Mononuclear cell (primary cell): ENCODE measurements around the gene ANKRD30A. TPM values are rescaled to one million over a fixed set of nuclear protein-coding genes. Genes with fewer than 3 reads are reported as not detected.
"Not testable (repeated sequence)": the region's sequence is repeated elsewhere in the genome, so short reads cannot be mapped to it uniquely, and the experiment has no call there.

ENCODE experiments used
- H3K27me3 ChIP-seq: 2 replicates; pipeline ENCODE4 v1.6.0; 2011; ENCODE audit warnings: low read length, control low read depth; ENCODE audit not compliant: insufficient read depth
- H3K4me1 ChIP-seq: 2 replicates; pipeline ENCODE4 v1.5.1; 2011; ENCODE audit warnings: mild to moderate bottlenecking, low read length, control low read depth; ENCODE audit not compliant: insufficient read depth
- H3K4me3 ChIP-seq: 2 replicates; pipeline ENCODE4 v1.5.1; 2011; ENCODE audit warnings: mild to moderate bottlenecking, low read length, moderate library complexity
- H3K9me3 ChIP-seq: 2 replicates; pipeline ENCODE4 v1.5.1; 2011; ENCODE audit warnings: low read depth, mild to moderate bottlenecking, control low read depth, low read length
- total RNA-seq: library from RNA; depleted of rRNA; stranded (reverse); fragments of >200 nt; gene quantifications from one replicate; pipeline ENCODE4 v1.2.3, GENCODE V29; 2012

ANKRD30A gene, protein sequence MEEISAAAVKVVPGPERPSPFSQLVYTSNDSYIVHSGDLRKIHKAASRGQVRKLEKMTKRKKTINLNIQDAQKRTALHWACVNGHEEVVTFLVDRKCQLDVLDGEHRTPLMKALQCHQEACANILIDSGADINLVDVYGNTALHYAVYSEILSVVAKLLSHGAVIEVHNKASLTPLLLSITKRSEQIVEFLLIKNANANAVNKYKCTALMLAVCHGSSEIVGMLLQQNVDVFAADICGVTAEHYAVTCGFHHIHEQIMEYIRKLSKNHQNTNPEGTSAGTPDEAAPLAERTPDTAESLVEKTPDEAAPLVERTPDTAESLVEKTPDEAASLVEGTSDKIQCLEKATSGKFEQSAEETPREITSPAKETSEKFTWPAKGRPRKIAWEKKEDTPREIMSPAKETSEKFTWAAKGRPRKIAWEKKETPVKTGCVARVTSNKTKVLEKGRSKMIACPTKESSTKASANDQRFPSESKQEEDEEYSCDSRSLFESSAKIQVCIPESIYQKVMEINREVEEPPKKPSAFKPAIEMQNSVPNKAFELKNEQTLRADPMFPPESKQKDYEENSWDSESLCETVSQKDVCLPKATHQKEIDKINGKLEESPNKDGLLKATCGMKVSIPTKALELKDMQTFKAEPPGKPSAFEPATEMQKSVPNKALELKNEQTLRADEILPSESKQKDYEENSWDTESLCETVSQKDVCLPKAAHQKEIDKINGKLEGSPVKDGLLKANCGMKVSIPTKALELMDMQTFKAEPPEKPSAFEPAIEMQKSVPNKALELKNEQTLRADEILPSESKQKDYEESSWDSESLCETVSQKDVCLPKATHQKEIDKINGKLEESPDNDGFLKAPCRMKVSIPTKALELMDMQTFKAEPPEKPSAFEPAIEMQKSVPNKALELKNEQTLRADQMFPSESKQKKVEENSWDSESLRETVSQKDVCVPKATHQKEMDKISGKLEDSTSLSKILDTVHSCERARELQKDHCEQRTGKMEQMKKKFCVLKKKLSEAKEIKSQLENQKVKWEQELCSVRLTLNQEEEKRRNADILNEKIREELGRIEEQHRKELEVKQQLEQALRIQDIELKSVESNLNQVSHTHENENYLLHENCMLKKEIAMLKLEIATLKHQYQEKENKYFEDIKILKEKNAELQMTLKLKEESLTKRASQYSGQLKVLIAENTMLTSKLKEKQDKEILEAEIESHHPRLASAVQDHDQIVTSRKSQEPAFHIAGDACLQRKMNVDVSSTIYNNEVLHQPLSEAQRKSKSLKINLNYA (N-terminal part only)
- not detected for total RNA-seq

GRCh38 chr10:37125191-37125732, at the start of gene ANKRD30A:
Gene ANKRD30A (plus strand): TSS chr10:37125598. CDS start chr10:37125788, 190 bp downstream.
- Histone ChIP-seq H3K27me3 (no peaks in the 10 kb centered on the region), H3K4me3 (no peak within 1 kb of the TSS), H3K4me1 (no peaks in the 10 kb centered on the region), H3K9me3 (no peaks in the 10 kb centered on the region)

- H3K9me3 ChIP-seq, H3K4me3 ChIP-seq, H3K4me1 ChIP-seq, H3K27me3 ChIP-seq: not testable (repeated sequence)
These were observed 49.3 kb upstream of the ANKRD30A start for GRCh38 chr10:37076083-37076482.

- no peaks in the 10 kb centered on the region for H3K27me3 ChIP-seq
These were observed 29.4 kb upstream of the ANKRD30A start for GRCh38 chr10:37095792-37096573.

GRCh38 chr10:37101261-37101660, 24.1 kb upstream of the ANKRD30A start:
- no peaks in the 10 kb centered on the region for H3K9me3 ChIP-seq
- no peaks in the 10 kb centered on the region for H3K4me1 ChIP-seq
- H3K27me3 ChIP-seq, result no peaks in the 10 kb centered on the region

More at GRCh38 chr10:37095792-37096573, 29.4 kb upstream of the ANKRD30A start:
- no peaks in the 10 kb centered on the region for H3K9me3 ChIP-seq
- H3K4me3 ChIP-seq, result no peak overlapping the region
- no peaks in the 10 kb centered on the region for H3K4me1 ChIP-seq

DNA sequence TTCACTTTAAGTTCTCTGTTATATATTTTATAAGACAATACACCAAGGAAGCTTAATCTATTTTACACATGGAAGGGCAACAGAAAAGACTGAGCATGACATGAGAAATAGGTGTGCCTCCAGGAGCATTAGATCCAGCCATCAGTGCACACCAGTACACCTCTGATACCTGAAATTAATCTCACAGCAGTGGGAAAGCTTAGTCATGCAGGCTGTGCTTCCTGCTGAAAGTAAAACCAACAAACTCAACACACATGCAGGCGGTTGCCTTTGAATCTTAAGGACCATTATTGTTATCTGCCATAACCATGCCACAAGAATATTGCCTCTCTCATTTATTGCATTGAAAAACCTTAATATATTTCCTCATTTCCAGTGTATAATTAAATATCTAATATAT, 16.4 kb upstream of the ANKRD30A start:
- H3K4me3 ChIP-seq, result no peak overlapping the region
- no peaks in the 10 kb centered on the region for H3K9me3 ChIP-seq
- no peaks in the 10 kb centered on the region for H3K4me1 ChIP-seq
- H3K27me3 ChIP-seq, result no peaks in the 10 kb centered on the region

More at GRCh38 chr10:37101261-37101660, 24.1 kb upstream of the ANKRD30A start:
- no peak overlapping the region for H3K4me3 ChIP-seq

DNA sequence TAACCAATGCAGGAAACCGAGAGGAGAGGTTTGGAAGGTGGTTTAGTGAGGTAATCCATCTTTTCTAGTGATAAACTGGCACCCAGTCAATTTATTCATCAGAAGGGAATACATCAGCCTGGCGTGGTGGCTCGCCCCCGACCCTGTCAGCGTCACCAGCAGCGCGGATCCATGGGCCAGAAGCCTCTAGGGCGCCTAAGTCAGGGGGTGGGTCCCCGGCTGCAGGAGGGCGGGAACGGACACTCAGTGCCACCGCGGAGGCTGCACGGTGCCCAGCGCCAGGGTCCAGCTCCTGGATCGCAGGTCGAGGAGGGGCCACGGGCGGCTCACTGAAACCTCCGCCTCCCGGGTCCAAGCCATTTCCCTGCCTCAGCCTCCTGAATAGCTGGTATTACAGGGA, 866 bp upstream of the ANKRD30A start:
- no peaks in the 10 kb centered on the region for H3K27me3 ChIP-seq
- H3K4me3 ChIP-seq, result no peak overlapping the region
- H3K4me1 ChIP-seq, result no peaks in the 10 kb centered on the region
- no peaks in the 10 kb centered on the region for H3K9me3 ChIP-seq

GRCh38 chr10:37125921-37126320, 523 bp downstream of the ANKRD30A start:
- H3K9me3 ChIP-seq, result no peaks in the 10 kb centered on the region
- no peak overlapping the region for H3K4me3 ChIP-seq
- no peaks in the 10 kb centered on the region for H3K4me1 ChIP-seq
- H3K27me3 ChIP-seq, result no peaks in the 10 kb centered on the region

DNA sequence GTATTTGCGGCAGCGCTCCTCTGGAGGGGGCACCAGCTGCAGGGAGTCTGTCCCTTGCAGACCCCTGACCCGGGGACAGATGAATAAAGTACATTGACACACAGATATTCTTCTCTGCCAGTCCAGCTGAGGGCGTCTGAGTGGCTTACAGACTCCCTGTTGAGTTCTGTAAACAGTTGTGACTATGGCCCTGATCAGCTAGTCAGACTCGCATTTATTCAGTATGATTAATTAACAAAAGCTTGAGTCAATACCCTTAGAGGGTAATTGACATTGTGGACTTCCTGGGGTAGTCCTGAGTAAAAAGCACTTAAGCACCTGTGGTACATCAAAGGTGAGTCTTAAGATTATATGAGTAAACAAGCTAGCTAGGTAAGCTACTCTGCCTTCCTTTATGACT, 21.0 kb downstream of the ANKRD30A start:
- no peaks in the 10 kb centered on the region for H3K9me3 ChIP-seq
- H3K27me3 ChIP-seq, result no peaks in the 10 kb centered on the region
- no peaks in the 10 kb centered on the region for H3K4me1 ChIP-seq
- H3K4me3 ChIP-seq, result no peak overlapping the region

- not testable (repeated sequence) for H3K27me3 ChIP-seq, H3K4me1 ChIP-seq, H3K4me3 ChIP-seq, H3K9me3 ChIP-seq
These were observed 37.0 kb downstream of the ANKRD30A start for GRCh38 chr10:37162430-37162829.

DNA sequence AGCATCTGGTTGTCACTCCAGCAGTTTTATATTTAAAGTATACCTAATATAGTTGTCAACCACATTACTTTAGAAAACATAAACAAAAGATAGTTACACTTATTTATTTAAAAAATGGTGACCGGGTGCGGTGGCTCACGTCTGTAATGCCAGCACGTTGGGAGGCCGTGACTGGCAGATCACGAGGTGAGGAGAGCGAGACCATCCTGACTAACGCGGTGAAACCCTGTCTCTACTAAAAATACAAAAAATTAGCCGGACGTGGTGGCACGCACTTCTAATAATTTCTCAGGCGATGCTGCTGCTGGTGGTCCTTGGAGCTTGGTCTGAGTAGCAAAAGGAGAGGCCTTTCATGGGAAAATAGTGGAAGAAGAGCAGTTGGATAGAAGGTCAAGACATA, 46.5 kb downstream of the ANKRD30A start:
- not testable (repeated sequence) for H3K27me3 ChIP-seq, H3K4me3 ChIP-seq, H3K4me1 ChIP-seq, H3K9me3 ChIP-seq

- H3K4me3 ChIP-seq, H3K27me3 ChIP-seq, H3K4me1 ChIP-seq, H3K9me3 ChIP-seq: not testable (repeated sequence)
These were observed 52.9 kb downstream of the ANKRD30A start for GRCh38 chr10:37178296-37178695.

DNA sequence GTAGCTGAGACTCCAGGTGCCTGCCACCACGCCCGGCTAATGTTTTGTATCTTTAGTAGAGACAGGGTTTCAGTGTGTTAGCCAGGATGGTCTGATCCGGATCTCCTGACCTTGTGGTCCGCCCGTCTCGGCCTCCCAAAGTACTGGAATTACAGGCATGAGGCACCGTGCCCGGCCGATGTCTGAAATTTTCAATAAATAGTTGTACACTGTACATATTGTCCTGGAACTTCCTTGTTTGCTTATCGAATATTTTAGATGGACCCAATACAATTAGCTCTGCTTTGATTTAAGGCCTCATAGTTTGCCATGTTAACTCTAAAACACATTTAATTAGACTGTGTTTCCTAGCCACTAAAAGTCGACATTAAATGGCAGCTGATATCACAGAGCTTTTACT, 57.3 kb downstream of the ANKRD30A start:
- H3K9me3 ChIP-seq, H3K4me3 ChIP-seq, H3K27me3 ChIP-seq, H3K4me1 ChIP-seq: not testable (repeated sequence)

DNA sequence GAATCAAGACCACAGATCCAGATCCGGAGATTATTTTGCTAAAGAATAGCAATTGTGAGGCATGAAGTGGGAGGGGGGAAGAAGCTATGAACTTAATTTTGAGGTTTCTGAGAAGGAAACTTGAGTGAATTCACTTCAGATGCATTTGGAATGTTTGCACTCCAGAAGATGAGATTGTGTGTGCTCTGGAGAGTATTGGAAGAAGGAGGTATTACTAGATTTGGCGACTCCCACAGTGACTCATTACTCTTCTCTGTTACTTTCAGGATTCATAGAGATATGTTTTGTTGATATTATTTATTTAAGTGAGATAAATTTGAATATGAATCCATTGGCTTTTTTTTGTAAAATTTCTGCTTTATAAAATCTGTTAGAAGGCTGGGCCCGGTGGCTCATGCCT, 80.7 kb downstream of the ANKRD30A start:
- no peaks in the 10 kb centered on the region for H3K27me3 ChIP-seq
- H3K4me3 ChIP-seq, result no peak overlapping the region
- H3K4me1 ChIP-seq, result no peaks in the 10 kb centered on the region
- no peaks in the 10 kb centered on the region for H3K9me3 ChIP-seq

DNA sequence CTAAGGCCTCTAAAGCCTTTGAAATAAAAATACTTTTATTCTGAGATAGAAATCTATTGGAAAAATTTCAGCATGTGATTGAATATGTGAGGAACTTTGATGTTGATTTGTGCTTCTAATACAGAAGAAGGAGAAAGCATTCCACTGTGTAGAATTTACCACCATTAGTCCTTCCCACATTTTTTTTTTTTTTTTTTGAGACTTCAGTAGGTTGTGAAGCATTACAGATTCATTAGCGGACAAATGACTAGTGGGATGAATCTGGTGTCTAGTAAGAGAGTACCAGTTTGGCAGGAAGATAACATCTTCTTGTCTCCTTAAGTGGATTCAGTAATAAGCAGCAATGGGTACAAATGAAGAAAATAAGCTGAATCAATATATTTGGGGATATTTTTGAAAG, 95.5 kb downstream of the ANKRD30A start:
- Histone ChIP-seq H3K4me3 (no peak overlapping the region), H3K9me3 (peaks cover 10% of the 10 kb centered on the region), H3K27me3 (no peaks in the 10 kb centered on the region), H3K4me1 (no peaks in the 10 kb centered on the region)
